Activated B cell treated with CpG ODN at 0.5 μM for 24 hours (primary cell): ENCODE results near the gene IRS2. TPM values are rescaled to one million over a fixed set of nuclear protein-coding genes. Genes with fewer than 3 reads are reported as not detected.

Experiments
- ATAC-seq: fragments of 200-7000 bp; cut with Tn5 transposase; one replicate; pipeline ENCODE4 v1.10.0; 2021; ENCODE audit warnings: low read depth, mild to moderate bottlenecking, moderate library complexity
- CTCF ChIA-PET: fragments of 350-600 bp; sonication (Branson Sonifier 250); formaldehyde crosslinking; loops from one replicate; lab custom pipeline; 2021; ENCODE audit warnings: antibody characterized with exemption; lab: Charles Lee
- POLR2A ChIA-PET: fragments of 350-600 bp; sonication (Branson Sonifier 250); formaldehyde crosslinking; loops from one replicate; lab custom pipeline; 2021; ENCODE audit warnings: antibody characterized with exemption; lab: Charles Lee
- DNase-seq: peaks from one replicate; pipeline ENCODE4 v3.0.0; 2022
- H3K27ac Mint-ChIP-seq: one replicate; pipeline ENCODE4 v1.8.0; 2020; ENCODE audit warnings: mixed read lengths
- H3K27me3 Mint-ChIP-seq: one replicate; pipeline ENCODE4 v1.8.0; 2021; ENCODE audit warnings: mixed read lengths
- H3K36me3 Mint-ChIP-seq: one replicate; pipeline ENCODE4 v1.8.0; 2021; ENCODE audit warnings: low read depth, mixed read lengths
- H3K4me1 Mint-ChIP-seq: one replicate; pipeline ENCODE4 v1.8.0; 2021; ENCODE audit warnings: mixed read lengths
- H3K4me3 Mint-ChIP-seq: one replicate; pipeline ENCODE4 v1.8.0; 2020; ENCODE audit warnings: mild to moderate bottlenecking, mixed read lengths
- H3K9me3 Mint-ChIP-seq: one replicate; pipeline ENCODE4 v1.8.0; 2020; ENCODE audit warnings: mixed read lengths
- CTCF ChIP-seq: fragments of 200-600 bp; IDR thresholded peaks from one replicate; pipeline ENCODE4 v1.8.0; 2022; ENCODE audit warnings: antibody characterized with exemption, mild to moderate bottlenecking
- intact Hi-C: fragments of 100-400 bp; cut with micrococcal nuclease; formaldehyde crosslinking; loops from one replicate; pipeline ENCODE4 v1.15.1; 2024
- total RNA-seq: library from RNA; stranded (reverse); gene quantifications from 2 replicates; pipeline ENCODE4 v1.2.3, GENCODE V29; 2022

The IRS2 gene
- total RNA-seq, 1 donor from 2014 or later, result 4.2 TPM

GRCh38 chr13:109816112-109816807 lies 29.9 kb upstream of the IRS2 start:
- no peaks in the 10 kb centered on the region for H3K4me1 Mint-ChIP-seq
- TF ChIP-seq CTCF, result no peak
- ChIA-PET CTCF (no interaction called here), POLR2A (no interaction called here)
- no peak overlapping the region for H3K27ac Mint-ChIP-seq
- no peaks in the 10 kb centered on the region for H3K36me3 Mint-ChIP-seq
- ATAC-seq (no peak), DNase-seq (no peak)
- intact Hi-C loops, result no loop called here
- H3K4me3 Mint-ChIP-seq, result no peak overlapping the region
- H3K9me3 Mint-ChIP-seq, result no peaks in the 10 kb centered on the region
- H3K27me3 Mint-ChIP-seq, result no peaks in the 10 kb centered on the region

GRCh38 chr13:109815651-109816050 lies 29.3 kb upstream of the IRS2 start:
- Mint-ChIP-seq H3K27me3 (no peaks in the 10 kb centered on the region), H3K36me3 (no peaks in the 10 kb centered on the region), H3K4me3 (no peak overlapping the region), H3K27ac (no peak overlapping the region), H3K9me3 (no peaks in the 10 kb centered on the region), H3K4me1 (no peaks in the 10 kb centered on the region)
- POLR2A ChIA-PET, result no interaction called here
- intact Hi-C loops, result no loop called here
- CTCF ChIA-PET, result no interaction called here
- TF ChIP-seq CTCF, result no peak
- ATAC-seq (no peak), DNase-seq (no peak)

GRCh38 chr13:109813663-109814062 lies 27.3 kb upstream of the IRS2 start:
- ChIA-PET POLR2A (no interaction called here), CTCF (no interaction called here)
- Mint-ChIP-seq H3K27ac (no peak overlapping the region), H3K9me3 (no peaks in the 10 kb centered on the region), H3K36me3 (no peaks in the 10 kb centered on the region), H3K4me3 (no peak overlapping the region), H3K27me3 (no peaks in the 10 kb centered on the region), H3K4me1 (no peaks in the 10 kb centered on the region)
- no peak for ATAC-seq
- no peak for TF ChIP-seq CTCF
- intact Hi-C loops, result no loop called here
- no peak for DNase-seq

- H3K27me3 Mint-ChIP-seq, result no peaks in the 10 kb centered on the region
- CTCF ChIA-PET, result no interaction called here
- H3K4me1 Mint-ChIP-seq, result no peaks in the 10 kb centered on the region
These were observed 26.0 kb upstream of the IRS2 start for GRCh38 chr13:109812382-109812781.

More at GRCh38 chr13:109812382-109812781, 26.0 kb upstream of the IRS2 start:
- no peak for TF ChIP-seq CTCF
- intact Hi-C loops, result no loop called here
- Mint-ChIP-seq H3K4me3 (no peak overlapping the region), H3K27ac (no peak overlapping the region), H3K9me3 (no peaks in the 10 kb centered on the region), H3K36me3 (no peaks in the 10 kb centered on the region)
- ATAC-seq (no peak), DNase-seq (no peak)
- POLR2A ChIA-PET, result no interaction called here
